Omental fat pad (tissue), 4 donors: ENCODE data around the gene POLQ. TPM values are rescaled to one million over a fixed set of nuclear protein-coding genes. Genes with fewer than 3 reads are reported as not detected.
"Not testable (repeated sequence)": the region's sequence is repeated elsewhere in the genome, so short reads cannot be mapped to it uniquely, and the experiment has no call there.

Experiments used
- ATAC-seq: fragments of 150-250 bp; one replicate; pipeline ENCODE4 v1.9.1; 2016; ENCODE audit warnings: mild to moderate bottlenecking, moderate library complexity; ENCODE audit not compliant: low FRiP score
- DNase-seq: peaks from one replicate; pipeline ENCODE4 v3.0.0-alpha.2; 2019; ENCODE audit warnings: low spot score
- CTCF ChIP-seq, 3 donors: fragments of 450-650 bp; IDR thresholded peaks; one replicate each; pipeline ENCODE4 v1.5.1; 2016 to 2017; ENCODE audit warnings: antibody characterized with exemption in 3 of 3, mild to moderate bottlenecking in 3 of 3, moderate library complexity in 2 of 3
- total RNA-seq, 4 donors: library from RNA; depleted of rRNA; stranded (reverse); fragments of >200 nt; gene quantifications; one replicate each; pipeline ENCODE4 v1.1.0, GENCODE V29; 2016

The POLQ gene
- total RNA-seq, 4 donors from 2014 or later = 0.06 to 0.84 (median 0.25) TPM

- TF ChIP-seq CTCF (IDR thresholded peaks at IDR 0.05) = no peak
- ATAC-seq (no peak), DNase-seq (no peak)
Observed at GRCh38 chr3:121467085-121467484, 78.7 kb downstream of the POLQ start.

GRCh38 chr3:121463745-121464144 is 82.0 kb downstream of the POLQ start:
- no peak for ATAC-seq
- no peak for TF ChIP-seq CTCF (IDR thresholded peaks at IDR 0.05)
- DNase-seq = no peak

GRCh38 chr3:121462565-121462964 is 83.2 kb downstream of the POLQ start:
- no peak for TF ChIP-seq CTCF (IDR thresholded peaks at IDR 0.05)
- DNase-seq (no peak), ATAC-seq (no peak)

- not testable (repeated sequence) for ATAC-seq, DNase-seq
Observed at GRCh38 chr3:121451752-121452151, 94.0 kb downstream of the POLQ start.

- no peak for TF ChIP-seq CTCF (IDR thresholded peaks at IDR 0.05)
- ATAC-seq (no peak), DNase-seq (no peak)
Observed at GRCh38 chr3:121443456-121443855, 102.3 kb downstream of the POLQ start.

- no peak for DNase-seq
- TF ChIP-seq CTCF (IDR thresholded peaks at IDR 0.05) = no peak
- ATAC-seq = no peak
Observed at GRCh38 chr3:121436641-121437040, 109.1 kb downstream of the POLQ start.

- ATAC-seq = no peak
- DNase-seq = no peak
- no peak for TF ChIP-seq CTCF (IDR thresholded peaks at IDR 0.05)
Observed at GRCh38 chr3:121436074-121436473, 109.7 kb downstream of the POLQ start.
